ENCODE measurements around the gene HKDC1. TPM values are rescaled to one million over a fixed set of nuclear protein-coding genes. Genes with fewer than 3 reads are reported as not detected.

The HKDC1 gene
- total and polyA plus RNA-seq, 2 experiments from 2014 or later = 0.32 to 0.33 TPM

- 81 to 85% methylated on average over 6 of the region's 6 CpGs for WGBS, 2 experiments (ENCODE audit: low coverage in 1 of 2, low lambda C conversion rate in 2 of 2, missing lambda C conversion rate in 2 of 2)
- in situ Hi-C loops (cut with MboI) = no loop called here
- Histone ChIP-seq H3K79me2 (ENCODE audit: insufficient read depth) (no peaks in the 10 kb centered on the region), H3K9me2 (ENCODE audit: insufficient read depth) (no peaks in the 10 kb centered on the region), H3K27ac (no peak overlapping the region), H3K4me2 (ENCODE audit: unreplicated experiment) (no peak overlapping the region), H4K20me1 (ENCODE audit: insufficient read depth) (no peaks in the 10 kb centered on the region), H3K9me3 (ENCODE audit: low read depth) (no peaks in the 10 kb centered on the region), H2AFZ (no peak overlapping the region), H3K4me3 (no peak overlapping the region), H3K27me3 (replicated peaks; ENCODE audit: insufficient read depth) (no peaks in the 10 kb centered on the region), H3K4me1 (ENCODE audit: insufficient read depth) (peaks cover 13% of the 10 kb centered on the region), H3K36me3 (ENCODE audit: low read depth) (no peaks in the 10 kb centered on the region), H3K9ac (no peak overlapping the region), H3F3A (ENCODE audit: insufficient read depth) (0 out of 2 replicates have a peak, but pooled peaks cover 12% of the 10 kb centered on the region)
- DNase-seq = peak; percentile 25
- TF ChIP-seq EZH2 (IDR thresholded peaks at IDR 0.05; ENCODE audit: insufficient read depth, poor library complexity, severe bottlenecking) (no peak), EZH2phosphoT487 (IDR thresholded peaks at IDR 0.05; ENCODE audit: insufficient read depth, low read depth) (no peak)
Measured at GRCh38 chr10:69218831-69219230, 1.3 kb upstream of the HKDC1 start.

- 92% methylated on average over 9 of the region's 9 CpGs for WGBS, 2 experiments (ENCODE audit: low coverage in 1 of 2, low lambda C conversion rate in 2 of 2, missing lambda C conversion rate in 2 of 2)
- no peaks in the 10 kb centered on the region for H3K36me3 ChIP-seq (ENCODE audit: low read depth)
- H3K4me1 ChIP-seq (ENCODE audit: insufficient read depth) = peaks cover 20% of the 10 kb centered on the region
- no peak overlapping the region for H3K27ac ChIP-seq
- no peak for DNase-seq
- TF ChIP-seq EZH2 (IDR thresholded peaks at IDR 0.05; ENCODE audit: insufficient read depth, poor library complexity, severe bottlenecking) = no peak
- no peak for TF ChIP-seq EZH2phosphoT487 (IDR thresholded peaks at IDR 0.05; ENCODE audit: insufficient read depth, low read depth)
- H3F3A ChIP-seq (ENCODE audit: insufficient read depth) = peaks cover 19% of the 10 kb centered on the region; the same call in 1 of the 2 replicates
- in situ Hi-C loops (cut with MboI) = no loop called here
- H3K79me2 ChIP-seq (ENCODE audit: insufficient read depth) = no peaks in the 10 kb centered on the region
- H2AFZ ChIP-seq = no peak overlapping the region
- no peaks in the 10 kb centered on the region for H3K27me3 ChIP-seq (replicated peaks; ENCODE audit: insufficient read depth)
- no peaks in the 10 kb centered on the region for H3K9me2 ChIP-seq (ENCODE audit: insufficient read depth)
- no peaks in the 10 kb centered on the region for H4K20me1 ChIP-seq (ENCODE audit: insufficient read depth)
- H3K4me2 ChIP-seq (ENCODE audit: unreplicated experiment) = no peak overlapping the region
- H3K9me3 ChIP-seq (ENCODE audit: low read depth) = no peaks in the 10 kb centered on the region
- H3K9ac ChIP-seq = no peak overlapping the region
- no peak overlapping the region for H3K4me3 ChIP-seq
Measured at GRCh38 chr10:69220507-69220906, 375 bp downstream of the HKDC1 start.

- no peaks in the 10 kb centered on the region for H4K20me1 ChIP-seq (ENCODE audit: insufficient read depth)
- H3K4me3 ChIP-seq = no peak overlapping the region
- TF ChIP-seq EZH2phosphoT487 (IDR thresholded peaks at IDR 0.05; ENCODE audit: insufficient read depth, low read depth) (no peak), EZH2 (IDR thresholded peaks at IDR 0.05; ENCODE audit: insufficient read depth, poor library complexity, severe bottlenecking) (no peak)
- DNase-seq = peak; percentile 80
- in situ Hi-C loops (cut with MboI) = no loop called here
- no peaks in the 10 kb centered on the region for H3K36me3 ChIP-seq (ENCODE audit: low read depth)
- H3K27ac ChIP-seq = no peak overlapping the region
- no peak overlapping the region for H3K9ac ChIP-seq
- peaks cover 15% of the 10 kb centered on the region for H3K4me1 ChIP-seq (ENCODE audit: insufficient read depth)
- H3F3A ChIP-seq (ENCODE audit: insufficient read depth) = peaks cover 8% of the 10 kb centered on the region; the same call in 1 of the 2 replicates
- H3K9me3 ChIP-seq (ENCODE audit: low read depth) = no peaks in the 10 kb centered on the region
- H3K79me2 ChIP-seq (ENCODE audit: insufficient read depth) = no peaks in the 10 kb centered on the region
- peak overlapping the region; percentile 28 for H2AFZ ChIP-seq
- H3K4me2 ChIP-seq (ENCODE audit: unreplicated experiment) = peak overlapping the region; percentile 13
- 45 to 47% methylated on average over 11 of the region's 11 CpGs for WGBS, 2 experiments (ENCODE audit: low coverage in 1 of 2, low lambda C conversion rate in 2 of 2, missing lambda C conversion rate in 2 of 2)
- no peaks in the 10 kb centered on the region for H3K9me2 ChIP-seq (ENCODE audit: insufficient read depth)
- H3K27me3 ChIP-seq (replicated peaks; ENCODE audit: insufficient read depth) = no peaks in the 10 kb centered on the region
Measured at GRCh38 chr10:69222157-69223027, 2.3 kb downstream of the HKDC1 start.

GRCh38 chr10:69223028-69223342 is 2.9 kb downstream of the HKDC1 start:
- Histone ChIP-seq H3K27me3 (replicated peaks; ENCODE audit: insufficient read depth) (no peaks in the 10 kb centered on the region), H3K4me3 (no peak overlapping the region), H3K4me1 (ENCODE audit: insufficient read depth) (peaks cover 11% of the 10 kb centered on the region), H2AFZ (peak overlapping the region; percentile 28; the same call in 1 of the 2 replicates), H3K9ac (no peak overlapping the region), H3K9me3 (ENCODE audit: low read depth) (no peaks in the 10 kb centered on the region), H3K4me2 (ENCODE audit: unreplicated experiment) (no peak overlapping the region), H3K27ac (no peak overlapping the region), H3F3A (ENCODE audit: insufficient read depth) (peaks cover 8% of the 10 kb centered on the region; the same call in 1 of the 2 replicates), H3K9me2 (ENCODE audit: insufficient read depth) (no peaks in the 10 kb centered on the region), H3K36me3 (ENCODE audit: low read depth) (no peaks in the 10 kb centered on the region), H3K79me2 (ENCODE audit: insufficient read depth) (no peaks in the 10 kb centered on the region), H4K20me1 (ENCODE audit: insufficient read depth) (no peaks in the 10 kb centered on the region)
- in situ Hi-C loops (cut with MboI) = no loop called here
- 7 to 11% methylated on average over 1 of the region's 1 CpG for WGBS, 2 experiments (ENCODE audit: low coverage in 1 of 2, low lambda C conversion rate in 2 of 2, missing lambda C conversion rate in 2 of 2)
- no peak for DNase-seq
- TF ChIP-seq EZH2phosphoT487 (IDR thresholded peaks at IDR 0.05; ENCODE audit: insufficient read depth, low read depth) (no peak), EZH2 (IDR thresholded peaks at IDR 0.05; ENCODE audit: insufficient read depth, poor library complexity, severe bottlenecking) (no peak)

All from GM23248 (cell line).